Keratinocyte (primary cell): ENCODE results near the gene MALT1. TPM values are rescaled to one million over a fixed set of nuclear protein-coding genes. Genes with fewer than 3 reads are reported as not detected.

Experiments
- DNase-seq: peaks from one replicate; pipeline ENCODE4 v3.0.0-alpha.2; 2011; ENCODE audit warnings: low read depth, missing footprints, low spot score
- FAIRE-seq: peaks from 2 replicates; lab custom pipeline; 2011; peaks lifted over from hg19 to GRCh38; lab: Jason Lieb, UNC
- H2AFZ ChIP-seq: 2 replicates; pipeline ENCODE4 v1.6.0; 2012; ENCODE audit warnings: low read length, control low read depth, inconsistent platforms; ENCODE audit not compliant: control insufficient read depth
- H3K27ac ChIP-seq: 2 replicates; pipeline ENCODE4 v1.5.1; 2011; ENCODE audit warnings: low read length; ENCODE audit not compliant: control insufficient read depth, insufficient read depth
- H3K27me3 ChIP-seq: 3 replicates; pipeline ENCODE4 v1.6.0; 2011; ENCODE audit warnings: low read length; ENCODE audit not compliant: control insufficient read depth, insufficient read depth; ENCODE audit errors: extremely low read depth
- H3K36me3 ChIP-seq, 2 experiments: 2 replicates in 1 of 2; 3 replicates in 1 of 2; pipeline ENCODE4 v1.5.1; 2011; ENCODE audit warnings: low read length in 2 of 2, mild to moderate bottlenecking in 1 of 2; ENCODE audit not compliant: control insufficient read depth in 2 of 2, insufficient read depth in 2 of 2; ENCODE audit errors: extremely low read depth in 1 of 2
- H3K4me1 ChIP-seq: 3 replicates; pipeline ENCODE4 v1.5.1; 2011; ENCODE audit warnings: low read length; ENCODE audit not compliant: control insufficient read depth, insufficient read depth; ENCODE audit errors: extremely low read depth
- H3K4me2 ChIP-seq: 3 replicates; pipeline ENCODE4 v1.6.0; 2011; ENCODE audit warnings: low read depth, low read length; ENCODE audit not compliant: control insufficient read depth, insufficient read depth; ENCODE audit errors: extremely low read depth
- H3K4me3 ChIP-seq, 3 experiments: fragments of 200-600 bp in 1 of 3; sonication (generic) in 1 of 3; 2 replicates in 2 of 3; 3 replicates in 1 of 3; pipeline ENCODE4 v1.5.1; 2011 to 2016; ENCODE audit warnings: low read length in 3 of 3, mild to moderate bottlenecking in 3 of 3, control low read depth in 2 of 3, inconsistent platforms in 1 of 3, low read depth in 1 of 3, mixed read lengths in 1 of 3, mixed run types in 1 of 3, moderate library complexity in 1 of 3; ENCODE audit not compliant: control insufficient read depth in 2 of 3, insufficient read depth in 2 of 3; ENCODE audit errors: extremely low read depth in 1 of 3
- H3K79me2 ChIP-seq: 2 replicates; pipeline ENCODE4 v1.6.0; 2012; ENCODE audit warnings: low read length; ENCODE audit not compliant: control insufficient read depth, insufficient read depth
- H3K9ac ChIP-seq: 3 replicates; pipeline ENCODE4 v1.6.0; 2011; ENCODE audit warnings: low read length; ENCODE audit not compliant: control insufficient read depth, insufficient read depth; ENCODE audit errors: extremely low read depth
- H3K9me1 ChIP-seq: 3 replicates; pipeline ENCODE4 v1.6.0; 2011; ENCODE audit warnings: low read length; ENCODE audit not compliant: control insufficient read depth, insufficient read depth; ENCODE audit errors: extremely low read depth
- H3K9me3 ChIP-seq: 2 replicates; pipeline ENCODE4 v1.5.1; 2012; ENCODE audit warnings: low read depth, low read length; ENCODE audit not compliant: control insufficient read depth
- H4K20me1 ChIP-seq: 3 replicates; pipeline ENCODE4 v1.6.0; 2011; ENCODE audit warnings: low read length; ENCODE audit not compliant: control insufficient read depth, insufficient read depth; ENCODE audit errors: extremely low read depth
- EZH2 ChIP-seq: IDR thresholded peaks from one replicate; pipeline ENCODE4 v1.6.1; 2012; ENCODE audit warnings: inconsistent platforms, mild to moderate bottlenecking, low read length, moderate library complexity
- dilution Hi-C: fragments of 300-500 bp; cut with MboI; formaldehyde crosslinking; loops from one replicate; pipeline ENCODE4 v1.7.0; 2020; ENCODE audit warnings: low sequenced_read_pairs; ENCODE audit not compliant: extremely low pct_ligation_motif_present
- polyA plus RNA-seq, 5 experiments: library from polyadenylated mRNA; depleted of rRNA in 3 of 5; stranded (reverse) in 3 of 5; stranded (forward) in 1 of 5; unstranded in 1 of 5; fragments of >200 nt; gene quantifications; 1 replicate in 1 of 5; 2 replicates in 3 of 5; 3 replicates in 1 of 5; pipeline versions ENCODE4 v1.2.1 to v1.2.3, GENCODE V29; 2011 to 2012; ENCODE audit warnings: missing spikeins in 2 of 5, low read depth in 1 of 5, low replicate concordance in 1 of 5
- TF ChIP-seq, protein P1 (sequence below), 3 experiments: IDR thresholded peaks in 1 of 3; conservative IDR thresholded peaks in 1 of 3; optimal IDR thresholded peaks in 1 of 3; 2 replicates in 2 of 3; 3 replicates in 1 of 3; pipeline versions ENCODE3 to v1.5.1; 2011; ENCODE audit warnings: low read length in 3 of 3, mild to moderate bottlenecking in 3 of 3, moderate library complexity in 2 of 3, control low read depth in 1 of 3, inconsistent platforms in 1 of 3; ENCODE audit not compliant: insufficient read depth in 2 of 3; ENCODE audit errors: extremely low read depth in 1 of 3

The MALT1 gene
- polyA plus RNA-seq, 1 donor (not counting 4 experiments of a cell fraction or from before 2014, with no cell fraction given), result 52.1 TPM

- peaks cover 39% of the 10 kb centered on the region for H3K4me1 ChIP-seq
- no peak overlapping the region for H3K27ac ChIP-seq
- H3K9ac ChIP-seq, result no peak overlapping the region
- dilution Hi-C loops, result no loop called here
- no peaks in the 10 kb centered on the region for H3K36me3 ChIP-seq
- H4K20me1 ChIP-seq, result no peaks in the 10 kb centered on the region
- H3K27me3 ChIP-seq, result no peaks in the 10 kb centered on the region
- H3K79me2 ChIP-seq, result no peaks in the 10 kb centered on the region
- DNase-seq (no peak), FAIRE-seq (no peak)
- TF ChIP-seq EZH2, result no peak
- TF ChIP-seq, protein P1, sequence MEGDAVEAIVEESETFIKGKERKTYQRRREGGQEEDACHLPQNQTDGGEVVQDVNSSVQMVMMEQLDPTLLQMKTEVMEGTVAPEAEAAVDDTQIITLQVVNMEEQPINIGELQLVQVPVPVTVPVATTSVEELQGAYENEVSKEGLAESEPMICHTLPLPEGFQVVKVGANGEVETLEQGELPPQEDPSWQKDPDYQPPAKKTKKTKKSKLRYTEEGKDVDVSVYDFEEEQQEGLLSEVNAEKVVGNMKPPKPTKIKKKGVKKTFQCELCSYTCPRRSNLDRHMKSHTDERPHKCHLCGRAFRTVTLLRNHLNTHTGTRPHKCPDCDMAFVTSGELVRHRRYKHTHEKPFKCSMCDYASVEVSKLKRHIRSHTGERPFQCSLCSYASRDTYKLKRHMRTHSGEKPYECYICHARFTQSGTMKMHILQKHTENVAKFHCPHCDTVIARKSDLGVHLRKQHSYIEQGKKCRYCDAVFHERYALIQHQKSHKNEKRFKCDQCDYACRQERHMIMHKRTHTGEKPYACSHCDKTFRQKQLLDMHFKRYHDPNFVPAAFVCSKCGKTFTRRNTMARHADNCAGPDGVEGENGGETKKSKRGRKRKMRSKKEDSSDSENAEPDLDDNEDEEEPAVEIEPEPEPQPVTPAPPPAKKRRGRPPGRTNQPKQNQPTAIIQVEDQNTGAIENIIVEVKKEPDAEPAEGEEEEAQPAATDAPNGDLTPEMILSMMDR (optimal IDR thresholded peaks at IDR 0.05 in 1 of 3, IDR thresholded peaks at IDR 0.05 in 1 of 3, conservative IDR thresholded peaks at IDR 0.05 in 1 of 3; ENCODE audit: extremely low read depth in 1 of 3, insufficient read depth in 2 of 3, low read length in 3 of 3), result no peak
- H3K4me3 ChIP-seq, result no peak overlapping the region
- no peak overlapping the region for H2AFZ ChIP-seq
- no peaks in the 10 kb centered on the region for H3K9me1 ChIP-seq
- H3K4me2 ChIP-seq, result no peak overlapping the region
- H3K9me3 ChIP-seq, result no peaks in the 10 kb centered on the region
These were observed 5.1 kb upstream of the MALT1 start for GRCh38 chr18:58666176-58666575.

- no peak overlapping the region for H3K4me3 ChIP-seq
- peaks cover 15% of the 10 kb centered on the region for H3K79me2 ChIP-seq
- TF ChIP-seq, protein P1 (optimal IDR thresholded peaks at IDR 0.05 in 1 of 3, IDR thresholded peaks at IDR 0.05 in 1 of 3, conservative IDR thresholded peaks at IDR 0.05 in 1 of 3; ENCODE audit: extremely low read depth in 1 of 3, insufficient read depth in 2 of 3, low read length in 3 of 3), result no peak
- no peak for TF ChIP-seq EZH2
- H3K27me3 ChIP-seq, result no peaks in the 10 kb centered on the region
- H3K9me1 ChIP-seq, result no peaks in the 10 kb centered on the region
- H3K9me3 ChIP-seq, result no peaks in the 10 kb centered on the region
- no peaks in the 10 kb centered on the region for H3K36me3 ChIP-seq
- no peak overlapping the region for H3K9ac ChIP-seq
- DNase-seq (no peak), FAIRE-seq (no peak)
- H3K27ac ChIP-seq, result peak overlapping the region; percentile 93
- H2AFZ ChIP-seq, result no peak overlapping the region
- peaks cover 43% of the 10 kb centered on the region for H3K4me1 ChIP-seq
- peak overlapping the region; percentile 10 for H3K4me2 ChIP-seq
- dilution Hi-C loops, result no loop called here
- H4K20me1 ChIP-seq, result no peaks in the 10 kb centered on the region
These were observed 3.1 kb upstream of the MALT1 start for GRCh38 chr18:58668211-58668610.
